Heart left ventricle (tissue), 13 donors: ENCODE data around the gene MIPOL1.

ENCODE experiments used
- CTCF ChIP-seq, 12 donors: fragments of 200-600 bp; sonication (generic) in 4 of 12; IDR thresholded peaks; one replicate each; pipeline versions ENCODE4 v1.5.0 to v1.8.0; 2018 to 2022; ENCODE audit warnings: antibody characterized with exemption in 12 of 12, mild to moderate bottlenecking in 5 of 12
- POLR2A ChIP-seq, 2 donors: fragments of 450-650 bp; IDR thresholded peaks; one replicate each; pipeline ENCODE4 v1.6.1; 2017; ENCODE audit warnings: antibody characterized with exemption in 2 of 2, mild to moderate bottlenecking in 2 of 2, moderate library complexity in 2 of 2
- donor health status: ischemic (EF 13 %, LVEDD 7.1; RV severe dilation, severe dysfunction).
- donor health status: DM: no; HTN: yes; CAD: no.
- donor health status: DM: no; HTN: no; CAD: no.
- donor health status: ischemic (EF 25% LVEDD 6.9; RV normal size, moderate dysfunction).
- donor health status: ischemic (EF 25% LVEDD 5.7; RV mildly dilated, moderate dysfunction).
- donor health status: ischemic (EF 35%, LVEDD 5.7; RV mildly dilated, moderate dysfunction).
- donor health status: nonischemic (EF 11% LVEDD 7.7; RV severe dilation, severe dysfunction).
- donor health status: DM: yes; HTN: yes; CAD: no.
- donor health status: PGD.
- donor health status: ischemic (EF 29% LVEDD 5.4; RV normal size, mild dysfunction).
- donor health status: nonischemic (EF 23%, LVEDD 6.1; RV moderate dilation, normal function).

DNA sequence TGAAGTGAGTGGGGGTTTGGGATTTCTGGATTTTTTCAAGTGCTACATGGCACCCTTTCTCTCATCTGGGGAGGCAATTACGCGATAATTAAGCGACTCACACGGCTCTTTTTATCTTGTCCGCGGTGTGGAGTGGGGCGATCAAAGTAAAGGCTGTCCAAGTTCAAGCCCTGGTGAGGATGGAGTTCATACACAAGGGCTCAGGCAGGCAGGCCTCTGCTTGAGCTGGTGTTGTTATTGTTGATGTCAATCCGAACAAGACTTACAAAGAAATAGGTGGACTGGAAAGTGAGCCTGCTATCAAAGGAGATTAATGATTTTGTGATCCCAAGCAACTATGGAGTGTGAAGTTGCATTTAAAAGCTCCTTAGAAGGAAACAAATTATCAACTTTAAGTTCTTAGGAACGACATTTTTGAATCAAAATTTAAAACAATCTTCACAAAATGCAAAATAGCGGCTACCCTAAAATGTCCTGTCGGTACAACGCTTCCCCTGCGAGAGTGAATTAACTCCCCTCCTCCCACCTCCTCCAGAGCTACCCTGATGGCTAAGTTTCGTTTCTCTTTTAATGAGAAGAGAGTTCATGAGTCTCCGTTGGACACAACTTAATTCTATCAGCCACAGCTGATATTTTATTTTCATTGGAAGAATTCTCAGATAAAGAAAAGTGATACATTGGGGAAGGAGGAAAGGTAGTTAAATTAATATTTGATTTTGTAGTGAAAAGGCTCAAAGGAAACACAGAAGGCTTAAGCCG lies 391.4 kb downstream of the MIPOL1 start:
- no peak for TF ChIP-seq CTCF (IDR thresholded peaks at IDR 0.05)
- TF ChIP-seq POLR2A (IDR thresholded peaks at IDR 0.05): no peak
